HG03442 (cell line): ENCODE measurements around the gene ELSPBP1.
"Not testable (repeated sequence)": the region's sequence is repeated elsewhere in the genome, so short reads cannot be mapped to it uniquely, and the experiment has no call there.

Experiments
- ATAC-seq: cut with Tn5 transposase; IDR thresholded peaks from one replicate; pipeline ENCODE4 v1.9.1; 2021; ENCODE audit warnings: mild to moderate bottlenecking, moderate library complexity; ENCODE audit not compliant: unreplicated experiment

Gene ELSPBP1

GRCh38 chr19:48041877-48042580 lies 47.6 kb downstream of the ELSPBP1 start:
- ATAC-seq = no peak

GRCh38 chr19:48043675-48044258 lies 49.3 kb downstream of the ELSPBP1 start, which contains the start of gene CABP5:
Gene CABP5, minus strand, starts transcription at chr19:48044079. Its CDS starts 157 bp downstream, at chr19:48043922.
- ATAC-seq = no peak

GRCh38 chr19:48044561-48044960 lies 50.1 kb downstream of the ELSPBP1 start:
- ATAC-seq = no peak

GRCh38 chr19:48051335-48052033 lies 57.1 kb downstream of the ELSPBP1 start:
- no peak for ATAC-seq

- no peak for ATAC-seq
Observed at GRCh38 chr19:48053076-48053475, 58.6 kb downstream of the ELSPBP1 start.

GRCh38 chr19:48053856-48054255 lies 59.4 kb downstream of the ELSPBP1 start:
- ATAC-seq = no peak

- ATAC-seq = no peak
Observed at GRCh38 chr19:48059331-48059730, 64.9 kb downstream of the ELSPBP1 start.

GRCh38 chr19:48060381-48060780 lies 65.9 kb downstream of the ELSPBP1 start:
- no peak for ATAC-seq

- ATAC-seq = no peak
Observed at GRCh38 chr19:48061401-48062344, 67.2 kb downstream of the ELSPBP1 start.

- ATAC-seq = no peak
Observed at GRCh38 chr19:48064509-48064908, 70.1 kb downstream of the ELSPBP1 start.

GRCh38 chr19:48069435-48069834 lies 75.0 kb downstream of the ELSPBP1 start:
- ATAC-seq = no peak

GRCh38 chr19:48070177-48070769 lies 75.8 kb downstream of the ELSPBP1 start:
- not testable (repeated sequence) for ATAC-seq
